Measurements from ENCODE around the gene ZNF775.

- TF ChIP-seq CTCF (optimal IDR thresholded peaks at IDR 0.05 in 1 of 3, IDR thresholded peaks at IDR 0.05 in 1 of 3, conservative IDR thresholded peaks at IDR 0.05 in 1 of 3; ENCODE audit: extremely low read depth in 1 of 3, insufficient read depth in 2 of 3, low read length in 3 of 3) (no peak), EZH2 (IDR thresholded peaks at IDR 0.05; ENCODE audit: low read length) (no peak)
Observed at GRCh38 chr7:150385302-150385723, 6.2 kb downstream of the ZNF775 start.

Data from keratinocyte (primary cell).